GM12865 (cell line): ENCODE results near the gene RACGAP1.

Experiments used
- DNase-seq: peaks from one replicate; pipeline ENCODE4 v3.0.0; 2010; ENCODE audit warnings: low read depth
- H3K4me3 ChIP-seq: 2 replicates; pipeline ENCODE4 v1.5.1; 2011; ENCODE audit warnings: mild to moderate bottlenecking, low read depth, low read length, control low read depth
- CTCF ChIP-seq: IDR thresholded peaks from 2 replicates; pipeline ENCODE4 v1.5.1; 2011; ENCODE audit warnings: low read length, control low read depth, low read depth, inconsistent platforms; ENCODE audit not compliant: insufficient read depth; ENCODE audit errors: missing control alignments

RACGAP1 gene

GRCh38 chr12:49948866-49949845 lies 76.1 kb downstream of the RACGAP1 start:
- no peak overlapping the region for H3K4me3 ChIP-seq
- TF ChIP-seq CTCF, result no peak
- DNase-seq, result no peak

- no peak for DNase-seq
- TF ChIP-seq CTCF, result no peak
- no peak overlapping the region for H3K4me3 ChIP-seq
These were observed 77.6 kb downstream of the RACGAP1 start for GRCh38 chr12:49947593-49948226.

GRCh38 chr12:49946497-49946896 lies 78.8 kb downstream of the RACGAP1 start:
- no peak for TF ChIP-seq CTCF
- no peak overlapping the region for H3K4me3 ChIP-seq
- DNase-seq, result no peak

- no peak overlapping the region for H3K4me3 ChIP-seq
- TF ChIP-seq CTCF, result no peak
- no peak for DNase-seq
These were observed 79.2 kb downstream of the RACGAP1 start for GRCh38 chr12:49946086-49946485.

DNA sequence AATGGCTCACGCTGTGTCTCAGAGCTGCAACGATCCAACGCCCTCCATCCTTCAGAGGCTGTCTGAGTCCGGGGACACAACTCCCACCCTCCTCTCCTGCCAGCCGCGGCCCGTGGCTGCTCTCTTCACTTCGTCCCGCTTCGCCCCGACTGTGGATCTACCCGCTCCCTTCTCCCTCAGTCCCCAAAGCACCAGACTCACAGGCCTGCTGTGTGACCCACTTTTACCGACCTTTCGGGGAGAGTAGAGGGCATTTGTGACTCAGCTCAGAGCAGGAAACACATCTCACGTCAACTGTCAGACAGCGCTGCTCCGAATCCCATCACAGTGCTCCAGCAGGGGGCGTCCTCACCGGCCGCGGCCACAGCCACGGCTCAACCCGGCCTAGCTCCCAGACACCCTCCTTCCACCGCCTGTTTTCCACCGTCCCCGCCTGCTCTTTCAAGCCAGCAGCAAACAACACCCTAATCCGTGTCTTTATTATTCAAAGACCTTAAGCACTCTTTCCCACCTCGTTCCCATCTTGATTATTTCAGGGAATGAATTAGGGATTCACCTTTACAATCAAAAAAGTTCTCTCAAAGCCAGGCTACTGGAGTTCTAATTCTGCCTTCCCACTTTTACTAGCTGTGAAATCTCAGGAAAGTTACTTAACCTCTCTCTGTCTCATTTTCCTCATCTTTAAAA lies 79.8 kb downstream of the RACGAP1 start:
- peak; percentile 81 for DNase-seq
- no peak overlapping the region for H3K4me3 ChIP-seq
- peak; percentile 97 for TF ChIP-seq CTCF

- no peak overlapping the region for H3K4me3 ChIP-seq
- DNase-seq, result no peak
- no peak for TF ChIP-seq CTCF
These were observed 80.6 kb downstream of the RACGAP1 start for GRCh38 chr12:49944718-49945117.
